Lower lobe of right lung (tissue), 2 donors: Measurements from ENCODE around the gene ATXN7L3. TPM values are rescaled to one million over a fixed set of nuclear protein-coding genes. Genes with fewer than 3 reads are reported as not detected.
"Not testable (repeated sequence)": the region's sequence is repeated elsewhere in the genome, so short reads cannot be mapped to it uniquely, and the experiment has no call there.

ENCODE experiments used
- ATAC-seq, 2 donors: fragments of 200-7000 bp; cut with Tn5 transposase; one replicate each; pipeline ENCODE4 v1.9.1; 2020 to 2022; ENCODE audit warnings: mild to moderate bottlenecking in 2 of 2, moderate library complexity in 2 of 2
- DNase-seq: peaks from one replicate; pipeline ENCODE4 v3.0.0-alpha.2; 2020
- H3K27ac ChIP-seq: fragments of 200-600 bp; one replicate; pipeline ENCODE4 v1.8.0; 2022
- H3K27me3 ChIP-seq: fragments of 200-600 bp; one replicate; pipeline ENCODE4 v1.8.0; 2022; ENCODE audit warnings: low read depth
- H3K36me3 ChIP-seq: fragments of 200-600 bp; one replicate; pipeline ENCODE4 v1.8.0; 2022; ENCODE audit warnings: mild to moderate bottlenecking
- H3K4me1 ChIP-seq: fragments of 200-600 bp; one replicate; pipeline ENCODE4 v1.8.0; 2022
- H3K4me3 ChIP-seq: fragments of 200-600 bp; one replicate; pipeline ENCODE4 v1.8.0; 2022; ENCODE audit warnings: mild to moderate bottlenecking
- H3K9me3 ChIP-seq: fragments of 200-600 bp; one replicate; pipeline ENCODE4 v1.8.0; 2022
- CTCF ChIP-seq: fragments of 200-600 bp; IDR thresholded peaks from one replicate; pipeline ENCODE4 v1.8.0; 2022; ENCODE audit warnings: antibody characterized with exemption, mild to moderate bottlenecking
- intact Hi-C: fragments of 100-400 bp; cut with DNase I; formaldehyde crosslinking; loops from one replicate; pipeline ENCODE4 v1.11.0; 2022
- microRNA-seq: library from miRNA; unstranded; fragments of <30 nt; microRNA quantifications from one replicate; pipeline ENCODE4 v1.2.0, GENCODE V29; 2020; ENCODE audit warnings: borderline number of aligned reads
- total RNA-seq: library from RNA; stranded (reverse); fragmentation: NEBNext Ultra II Directional; extraction: Animal tissue kit (Norgen Biotek cat#: 25700); gene quantifications from one replicate; pipeline ENCODE4 v1.2.1, GENCODE V29; 2021
- donor health status: DM: no; HTN: yes; CAD: no; lungs with severe emphysema.

Gene ATXN7L3
- total RNA-seq, 1 donor from 2014 or later = 67.4 TPM

- DNase-seq (no peak), ATAC-seq (no peak)
- no peak for TF ChIP-seq CTCF
- Histone ChIP-seq H3K27ac (no peak overlapping the region), H3K4me3 (no peak overlapping the region), H3K36me3 (no peaks in the 10 kb centered on the region), H3K4me1 (peaks cover 4% of the 10 kb centered on the region), H3K27me3 (no peaks in the 10 kb centered on the region), H3K9me3 (no peaks in the 10 kb centered on the region)
- intact Hi-C loops = no loop called here
Observed at GRCh38 chr17:44144966-44145739, 54.5 kb downstream of the ATXN7L3 start.

GRCh38 chr17:44143921-44144320 is 55.8 kb downstream of the ATXN7L3 start:
- H3K27ac ChIP-seq, intact Hi-C loops, H3K36me3 ChIP-seq, DNase-seq, H3K27me3 ChIP-seq, H3K4me1 ChIP-seq, ATAC-seq, H3K9me3 ChIP-seq, H3K4me3 ChIP-seq: not testable (repeated sequence)

Small RNA genes lying within 50 kb of the gene (microRNA-seq; reads per million reads assigned to microRNA genes)
- gene MIR6782 = not detected

Other genes with a start within 250 kb of the ATXN7L3 start
- not detected for gene PYY, start 245.9 kb downstream of the ATXN7L3 start, total RNA-seq
- 6.4 TPM for gene NAGS, start 195.3 kb downstream of the ATXN7L3 start, total RNA-seq
- 28.4 TPM for gene TMEM101, start 184.9 kb downstream of the ATXN7L3 start, total RNA-seq
- gene LSM12, start 133.2 kb downstream of the ATXN7L3 start, total RNA-seq = 39.1 TPM
- 40.1 TPM for gene G6PC3, start 129.1 kb downstream of the ATXN7L3 start, total RNA-seq
- gene HDAC5, start 76.2 kb downstream of the ATXN7L3 start, total RNA-seq = 59.2 TPM
- gene HROB, start 58.0 kb downstream of the ATXN7L3 start, total RNA-seq = 0.50 TPM
- gene ASB16, start 29.2 kb downstream of the ATXN7L3 start, total RNA-seq = not detected
- 41.9 TPM for gene TMUB2, start 12.9 kb downstream of the ATXN7L3 start, total RNA-seq
- gene UBTF, start 19.8 kb upstream of the ATXN7L3 start, total RNA-seq = 56.7 TPM
- gene SLC4A1, start 68.3 kb upstream of the ATXN7L3 start, total RNA-seq = 0.83 TPM
- 0.38 TPM for gene RUNDC3A, start 108.7 kb upstream of the ATXN7L3 start, total RNA-seq
- gene SLC25A39, start 124.9 kb upstream of the ATXN7L3 start, total RNA-seq = 76.1 TPM
- gene GRN, start 145.4 kb upstream of the ATXN7L3 start, total RNA-seq = 1,241 TPM
- 1.2 TPM for gene FAM171A2, start 164.0 kb upstream of the ATXN7L3 start, total RNA-seq
- gene ITGA2B, start 189.8 kb upstream of the ATXN7L3 start, total RNA-seq = 5.2 TPM